HG03097 (cell line): ENCODE results near the gene LIM2.

Experiments
- ATAC-seq: cut with Tn5 transposase; IDR thresholded peaks from one replicate; pipeline ENCODE4 v1.9.1; 2021; ENCODE audit not compliant: unreplicated experiment, low FRiP score

LIM2 gene

DNA sequence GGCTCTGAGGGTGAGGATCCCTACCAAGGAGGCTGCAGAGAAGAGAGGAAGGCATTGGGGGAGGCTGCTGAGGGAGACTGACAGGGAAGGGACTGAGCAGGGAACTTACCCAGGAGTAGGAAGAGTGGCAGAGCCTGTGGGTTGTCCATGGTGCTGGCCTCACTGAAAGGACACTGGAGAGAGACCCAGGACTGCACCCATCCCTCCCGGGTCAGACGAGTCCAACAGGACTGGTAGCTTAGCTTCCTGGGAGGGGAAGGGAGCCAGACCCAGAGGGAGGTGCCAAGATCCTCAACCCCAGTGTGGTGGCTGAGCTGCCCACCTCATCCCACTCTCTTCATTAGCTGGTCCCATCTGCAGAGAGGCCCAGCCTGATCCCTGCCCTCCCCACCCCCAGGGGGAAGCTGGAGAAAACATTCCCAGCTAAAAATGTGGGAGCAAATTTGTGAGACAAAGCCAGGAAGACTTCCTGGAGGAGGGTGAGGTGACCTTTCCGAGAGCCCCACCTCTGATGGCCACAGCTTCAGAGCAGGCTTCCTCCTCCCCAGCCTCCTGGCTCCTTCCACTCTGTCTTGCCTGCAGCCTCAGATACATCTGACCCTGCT is 45.7 kb downstream of the LIM2 start, which contains the start of gene VSIG10L:
VSIG10L (minus strand) TSS at position 164 of the 605 bp plus-strand sequence; CDS start at position 149, 15 bp downstream.
- ATAC-seq, result no peak

DNA sequence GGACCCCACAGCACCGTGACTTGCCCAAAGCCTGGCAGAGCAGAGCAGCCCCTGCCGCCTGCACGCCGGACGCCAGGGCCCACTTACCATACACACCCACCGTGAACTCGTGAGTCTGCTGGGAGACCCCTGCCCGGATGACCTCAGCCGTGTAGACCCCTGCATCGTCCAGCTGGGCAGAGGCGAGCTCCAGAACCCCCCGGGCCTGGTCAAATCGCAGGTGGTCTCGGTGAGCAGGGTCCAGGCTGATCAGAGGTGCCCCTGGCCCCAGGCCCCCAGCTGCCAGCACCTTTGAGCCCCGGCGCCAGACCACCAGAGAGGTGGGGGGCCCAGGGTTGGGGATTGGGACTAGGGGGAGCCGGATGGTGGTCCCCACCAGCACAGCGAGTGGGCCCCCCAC is 46.7 kb downstream of the LIM2 start:
- ATAC-seq, result no peak

DNA sequence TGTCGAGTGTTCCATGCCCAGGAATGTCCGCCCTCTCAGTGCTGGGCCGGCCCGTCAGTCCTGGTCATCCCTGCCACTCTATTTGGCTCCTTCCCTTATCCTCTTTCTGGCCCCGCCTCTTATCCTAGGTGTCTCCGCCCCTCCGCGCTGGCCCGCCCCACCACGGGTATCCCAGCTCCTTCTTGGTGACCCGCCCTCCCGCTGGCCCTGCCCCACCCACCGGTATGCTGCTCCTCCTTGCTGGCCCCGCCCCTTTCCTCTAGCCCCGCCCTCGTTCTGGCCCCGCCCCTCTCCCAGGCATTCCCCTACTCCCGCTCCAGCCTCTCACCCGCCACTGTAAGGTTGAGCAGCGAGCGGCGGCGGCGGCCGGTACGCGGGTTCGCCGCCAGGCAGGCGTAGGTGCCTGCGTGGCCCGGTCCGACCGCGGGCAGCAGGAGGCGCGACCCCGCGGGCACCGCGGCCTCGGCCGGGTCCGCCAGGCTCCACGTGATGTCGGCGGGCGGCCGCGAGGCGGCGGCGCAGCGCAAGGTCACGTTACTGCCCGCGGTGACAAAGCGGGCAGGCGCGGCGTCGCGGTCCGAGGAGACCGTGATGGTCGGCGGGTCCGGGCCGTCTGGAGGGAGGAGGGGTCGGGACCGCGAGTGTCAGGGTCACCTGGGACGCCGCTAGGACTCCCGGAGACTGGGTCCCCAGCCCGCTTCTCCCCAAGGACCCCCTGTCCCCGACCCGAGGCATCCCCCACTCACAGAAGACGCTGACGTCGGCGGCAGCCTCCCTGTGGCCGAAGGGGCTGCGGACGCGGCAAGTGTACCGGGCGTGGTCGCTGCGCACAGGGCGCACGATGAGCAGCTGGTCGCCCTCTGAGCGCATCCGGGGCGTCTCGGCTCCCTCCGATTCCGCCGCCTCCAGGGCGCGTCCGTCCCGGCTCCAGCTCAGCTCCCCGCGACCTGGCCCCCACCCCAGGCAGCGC is 47.8 kb downstream of the LIM2 start:
- peak; percentile 37 for ATAC-seq

GRCh38 chr19:51339313-51339686 is 48.5 kb downstream of the LIM2 start:
- ATAC-seq, result no peak

GRCh38 chr19:51338563-51339312 is 49.0 kb downstream of the LIM2 start:
- peak; percentile 57 for ATAC-seq

GRCh38 chr19:51337861-51338562 is 49.8 kb downstream of the LIM2 start:
- ATAC-seq, result no peak

- no peak for ATAC-seq
These were observed 50.5 kb downstream of the LIM2 start for GRCh38 chr19:51337141-51337860.

DNA sequence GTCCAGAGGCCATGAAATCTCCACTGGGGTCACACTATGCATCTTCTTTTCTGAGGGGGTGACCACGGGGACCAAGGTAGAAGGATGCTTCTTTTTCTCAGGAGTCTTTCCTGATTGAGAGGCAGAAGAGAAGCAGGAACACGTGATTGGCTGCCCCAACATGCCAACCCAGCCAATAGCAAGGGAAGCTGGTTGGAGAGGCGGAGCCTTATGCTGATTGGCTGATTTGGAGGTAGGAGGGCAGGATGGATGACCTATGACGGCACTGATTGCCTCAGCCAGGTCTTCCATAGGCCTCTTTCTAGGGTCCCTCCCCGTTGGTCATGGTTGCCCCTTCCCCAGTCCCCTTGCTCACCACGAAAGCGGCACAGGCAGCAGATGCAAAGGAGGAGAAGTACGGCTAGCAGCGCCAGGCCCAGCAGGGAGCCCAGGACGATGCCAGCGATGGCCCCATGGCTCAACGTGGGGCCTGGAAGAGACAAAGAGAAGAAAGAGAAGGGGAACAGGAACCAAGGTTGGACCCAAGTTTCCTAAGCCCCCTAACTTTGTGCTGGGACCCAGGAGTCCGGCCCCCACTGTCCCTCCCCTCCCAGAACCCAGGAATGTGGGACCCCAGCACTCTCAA is 53.8 kb downstream of the LIM2 start:
- no peak for ATAC-seq

GRCh38 chr19:51331716-51332115 is 56.1 kb downstream of the LIM2 start:
- ATAC-seq, result no peak

- no peak for ATAC-seq
These were observed 56.6 kb downstream of the LIM2 start for GRCh38 chr19:51331193-51331592.

- ATAC-seq, result no peak
These were observed 57.4 kb downstream of the LIM2 start for GRCh38 chr19:51330366-51330765.
